Measurements from ENCODE around the gene HIVEP3.

DNA sequence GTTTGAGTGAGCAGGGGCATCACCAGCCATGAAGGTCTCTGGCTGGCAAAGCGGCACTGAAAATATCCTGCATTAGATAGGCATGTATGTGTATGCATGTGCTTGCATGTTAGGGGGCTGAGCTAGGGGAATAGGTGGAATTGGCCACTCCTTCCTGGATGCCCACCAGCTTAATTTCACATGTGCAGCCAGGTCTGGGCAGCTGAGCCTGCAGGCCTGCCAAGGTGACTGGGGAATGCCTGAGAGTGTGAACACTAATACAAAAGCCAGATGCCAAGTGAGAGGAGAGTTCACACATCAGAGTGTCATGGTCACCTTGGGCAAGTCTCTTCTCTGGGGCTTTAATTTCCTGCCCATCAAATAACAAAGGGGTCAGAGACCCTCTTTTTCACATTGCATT is 155.9 kb downstream of the HIVEP3 start:
- TF ChIP-seq ZNF549 (tag by site-specific recombination; IDR thresholded peaks at IDR 0.05) (no peak), TCF7L2 (IDR thresholded peaks at IDR 0.05; ENCODE audit: borderline replicate concordance, low read depth, low read length) (no peak), ZNF2 (tag by site-specific recombination; IDR thresholded peaks at IDR 0.05) (no peak), YY1 (tag by site-specific recombination; IDR thresholded peaks at IDR 0.05) (no peak), KLF10 (tag by site-specific recombination; IDR thresholded peaks at IDR 0.05) (no peak), ZNF660 (tag by site-specific recombination; IDR thresholded peaks at IDR 0.05) (no peak), ZNF274 (IDR thresholded peaks at IDR 0.05; ENCODE audit: low read length) (no peak), ZNF274 (tag by site-specific recombination; IDR thresholded peaks at IDR 0.05; ENCODE audit: borderline replicate concordance) (no peak), ZNF560 (tag by site-specific recombination; IDR thresholded peaks at IDR 0.05; ENCODE audit: borderline replicate concordance) (no peak), ZNF433 (tag by site-specific recombination; IDR thresholded peaks at IDR 0.05; ENCODE audit: low read depth) (no peak)
- TF ChIP-seq, protein P1, sequence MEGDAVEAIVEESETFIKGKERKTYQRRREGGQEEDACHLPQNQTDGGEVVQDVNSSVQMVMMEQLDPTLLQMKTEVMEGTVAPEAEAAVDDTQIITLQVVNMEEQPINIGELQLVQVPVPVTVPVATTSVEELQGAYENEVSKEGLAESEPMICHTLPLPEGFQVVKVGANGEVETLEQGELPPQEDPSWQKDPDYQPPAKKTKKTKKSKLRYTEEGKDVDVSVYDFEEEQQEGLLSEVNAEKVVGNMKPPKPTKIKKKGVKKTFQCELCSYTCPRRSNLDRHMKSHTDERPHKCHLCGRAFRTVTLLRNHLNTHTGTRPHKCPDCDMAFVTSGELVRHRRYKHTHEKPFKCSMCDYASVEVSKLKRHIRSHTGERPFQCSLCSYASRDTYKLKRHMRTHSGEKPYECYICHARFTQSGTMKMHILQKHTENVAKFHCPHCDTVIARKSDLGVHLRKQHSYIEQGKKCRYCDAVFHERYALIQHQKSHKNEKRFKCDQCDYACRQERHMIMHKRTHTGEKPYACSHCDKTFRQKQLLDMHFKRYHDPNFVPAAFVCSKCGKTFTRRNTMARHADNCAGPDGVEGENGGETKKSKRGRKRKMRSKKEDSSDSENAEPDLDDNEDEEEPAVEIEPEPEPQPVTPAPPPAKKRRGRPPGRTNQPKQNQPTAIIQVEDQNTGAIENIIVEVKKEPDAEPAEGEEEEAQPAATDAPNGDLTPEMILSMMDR (tag by site-specific recombination; IDR thresholded peaks at IDR 0.05): no peak
- TF ChIP-seq, protein P2, sequence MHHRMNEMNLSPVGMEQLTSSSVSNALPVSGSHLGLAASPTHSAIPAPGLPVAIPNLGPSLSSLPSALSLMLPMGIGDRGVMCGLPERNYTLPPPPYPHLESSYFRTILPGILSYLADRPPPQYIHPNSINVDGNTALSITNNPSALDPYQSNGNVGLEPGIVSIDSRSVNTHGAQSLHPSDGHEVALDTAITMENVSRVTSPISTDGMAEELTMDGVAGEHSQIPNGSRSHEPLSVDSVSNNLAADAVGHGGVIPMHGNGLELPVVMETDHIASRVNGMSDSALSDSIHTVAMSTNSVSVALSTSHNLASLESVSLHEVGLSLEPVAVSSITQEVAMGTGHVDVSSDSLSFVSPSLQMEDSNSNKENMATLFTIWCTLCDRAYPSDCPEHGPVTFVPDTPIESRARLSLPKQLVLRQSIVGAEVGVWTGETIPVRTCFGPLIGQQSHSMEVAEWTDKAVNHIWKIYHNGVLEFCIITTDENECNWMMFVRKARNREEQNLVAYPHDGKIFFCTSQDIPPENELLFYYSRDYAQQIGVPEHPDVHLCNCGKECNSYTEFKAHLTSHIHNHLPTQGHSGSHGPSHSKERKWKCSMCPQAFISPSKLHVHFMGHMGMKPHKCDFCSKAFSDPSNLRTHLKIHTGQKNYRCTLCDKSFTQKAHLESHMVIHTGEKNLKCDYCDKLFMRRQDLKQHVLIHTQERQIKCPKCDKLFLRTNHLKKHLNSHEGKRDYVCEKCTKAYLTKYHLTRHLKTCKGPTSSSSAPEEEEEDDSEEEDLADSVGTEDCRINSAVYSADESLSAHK (tag by site-specific recombination; IDR thresholded peaks at IDR 0.05): no peak
- TF ChIP-seq, protein P3, sequence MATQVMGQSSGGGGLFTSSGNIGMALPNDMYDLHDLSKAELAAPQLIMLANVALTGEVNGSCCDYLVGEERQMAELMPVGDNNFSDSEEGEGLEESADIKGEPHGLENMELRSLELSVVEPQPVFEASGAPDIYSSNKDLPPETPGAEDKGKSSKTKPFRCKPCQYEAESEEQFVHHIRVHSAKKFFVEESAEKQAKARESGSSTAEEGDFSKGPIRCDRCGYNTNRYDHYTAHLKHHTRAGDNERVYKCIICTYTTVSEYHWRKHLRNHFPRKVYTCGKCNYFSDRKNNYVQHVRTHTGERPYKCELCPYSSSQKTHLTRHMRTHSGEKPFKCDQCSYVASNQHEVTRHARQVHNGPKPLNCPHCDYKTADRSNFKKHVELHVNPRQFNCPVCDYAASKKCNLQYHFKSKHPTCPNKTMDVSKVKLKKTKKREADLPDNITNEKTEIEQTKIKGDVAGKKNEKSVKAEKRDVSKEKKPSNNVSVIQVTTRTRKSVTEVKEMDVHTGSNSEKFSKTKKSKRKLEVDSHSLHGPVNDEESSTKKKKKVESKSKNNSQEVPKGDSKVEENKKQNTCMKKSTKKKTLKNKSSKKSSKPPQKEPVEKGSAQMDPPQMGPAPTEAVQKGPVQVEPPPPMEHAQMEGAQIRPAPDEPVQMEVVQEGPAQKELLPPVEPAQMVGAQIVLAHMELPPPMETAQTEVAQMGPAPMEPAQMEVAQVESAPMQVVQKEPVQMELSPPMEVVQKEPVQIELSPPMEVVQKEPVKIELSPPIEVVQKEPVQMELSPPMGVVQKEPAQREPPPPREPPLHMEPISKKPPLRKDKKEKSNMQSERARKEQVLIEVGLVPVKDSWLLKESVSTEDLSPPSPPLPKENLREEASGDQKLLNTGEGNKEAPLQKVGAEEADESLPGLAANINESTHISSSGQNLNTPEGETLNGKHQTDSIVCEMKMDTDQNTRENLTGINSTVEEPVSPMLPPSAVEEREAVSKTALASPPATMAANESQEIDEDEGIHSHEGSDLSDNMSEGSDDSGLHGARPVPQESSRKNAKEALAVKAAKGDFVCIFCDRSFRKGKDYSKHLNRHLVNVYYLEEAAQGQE (tag by site-specific recombination; IDR thresholded peaks at IDR 0.05): no peak

Data from HEK293 (cell line).